H9 (cell line): ENCODE results near the gene DIP2C. TPM values are rescaled to one million over a fixed set of nuclear protein-coding genes. Genes with fewer than 3 reads are reported as not detected.

ENCODE experiments used
- DNase-seq: peaks from one replicate; pipeline ENCODE4 v3.0.0-alpha.2; 2017
- H2AFZ ChIP-seq: one replicate; pipeline ENCODE4 v1.6.1; 2013; ENCODE audit warnings: mild to moderate bottlenecking, low read length, control low read depth, moderate library complexity
- H2AK5ac ChIP-seq: 2 replicates; pipeline ENCODE4 v1.6.1; 2013; ENCODE audit warnings: low read length, control low read depth, mixed read lengths; ENCODE audit not compliant: insufficient read length
- H2BK120ac ChIP-seq: one replicate; pipeline ENCODE4 v1.6.1; 2013; ENCODE audit warnings: low read depth, mild to moderate bottlenecking, low read length, control low read depth, inconsistent platforms; ENCODE audit not compliant: poor library complexity, severe bottlenecking
- H2BK12ac ChIP-seq: 2 replicates; pipeline ENCODE4 v1.6.1; 2013; ENCODE audit warnings: low read length, control low read depth, mixed read lengths, low read depth; ENCODE audit not compliant: insufficient read length
- H2BK15ac ChIP-seq: 2 replicates; pipeline ENCODE4 v1.6.1; 2013; ENCODE audit warnings: low read depth, low read length, control low read depth
- H2BK20ac ChIP-seq: one replicate; pipeline ENCODE4 v1.6.1; 2013; ENCODE audit warnings: low read depth, mild to moderate bottlenecking, low read length, control low read depth, inconsistent platforms; ENCODE audit not compliant: poor library complexity, severe bottlenecking
- H2BK5ac ChIP-seq: 2 replicates; pipeline ENCODE4 v1.6.1; 2013; ENCODE audit warnings: low read length, control low read depth, mixed read lengths; ENCODE audit not compliant: insufficient read length
- H3K14ac ChIP-seq: 2 replicates; pipeline ENCODE4 v1.6.1; 2013; ENCODE audit warnings: low read length, control low read depth; ENCODE audit not compliant: insufficient read depth
- H3K18ac ChIP-seq: 2 replicates; pipeline ENCODE4 v1.6.1; 2013; ENCODE audit warnings: low read depth, mild to moderate bottlenecking, mixed read lengths, low read length, control low read depth; ENCODE audit not compliant: insufficient read length
- H3K23ac ChIP-seq: 2 replicates; pipeline ENCODE4 v1.6.1; 2013; ENCODE audit warnings: low read length, control low read depth, mixed read lengths, low read depth; ENCODE audit not compliant: insufficient read length
- H3K23me2 ChIP-seq: 2 replicates; pipeline ENCODE4 v1.6.1; 2013; ENCODE audit warnings: low read depth, mild to moderate bottlenecking, mixed read lengths, low read length, control low read depth; ENCODE audit not compliant: insufficient read length, poor library complexity, severe bottlenecking
- H3K27ac ChIP-seq: 2 replicates; pipeline ENCODE4 v1.5.1; 2013; ENCODE audit warnings: low read length, control low read depth, mixed read lengths, low read depth; ENCODE audit not compliant: insufficient read length
- H3K27me3 ChIP-seq: 2 replicates; pipeline ENCODE4 v1.6.1; 2013; ENCODE audit warnings: low read length, control low read depth, inconsistent platforms; ENCODE audit not compliant: insufficient read depth
- H3K4ac ChIP-seq: 2 replicates; pipeline ENCODE4 v1.6.1; 2013; ENCODE audit warnings: low read depth, mild to moderate bottlenecking, control low read depth, inconsistent platforms, low read length, moderate library complexity
- H3K4me1 ChIP-seq: 2 replicates; pipeline ENCODE4 v1.6.1; 2013; ENCODE audit warnings: low read length, control low read depth, inconsistent platforms; ENCODE audit not compliant: insufficient read depth
- H3K4me2 ChIP-seq: 2 replicates; pipeline ENCODE4 v1.6.1; 2013; ENCODE audit warnings: low read length, control low read depth, mixed read lengths; ENCODE audit not compliant: insufficient read length, insufficient read depth
- H3K56ac ChIP-seq: 2 replicates; pipeline ENCODE4 v1.6.1; 2013; ENCODE audit warnings: low read depth, mild to moderate bottlenecking, mixed read lengths, low read length, control low read depth; ENCODE audit not compliant: insufficient read length
- H3K79me1 ChIP-seq: 2 replicates; pipeline ENCODE4 v1.6.1; 2013; ENCODE audit warnings: low read depth, mild to moderate bottlenecking, moderate library complexity, low read length, control low read depth, inconsistent platforms; ENCODE audit not compliant: insufficient read depth, poor library complexity, severe bottlenecking
- H3K79me2 ChIP-seq: 2 replicates; pipeline ENCODE4 v1.6.1; 2013; ENCODE audit warnings: low read length, control low read depth, inconsistent platforms; ENCODE audit not compliant: insufficient read depth
- H3K9ac ChIP-seq: 2 replicates; pipeline ENCODE4 v1.6.1; 2013; ENCODE audit warnings: low read length, control low read depth, mixed read lengths; ENCODE audit not compliant: insufficient read length; ENCODE audit errors: extremely low read depth
- H3K9me3 ChIP-seq: one replicate; pipeline ENCODE4 v1.6.1; 2013; ENCODE audit warnings: low read depth, low read length, inconsistent platforms; ENCODE audit not compliant: control insufficient read depth
- H3T11ph ChIP-seq: one replicate; pipeline ENCODE4 v1.6.1; 2013; ENCODE audit warnings: mild to moderate bottlenecking, low read length, control low read depth, inconsistent platforms
- H4K20me1 ChIP-seq: one replicate; pipeline ENCODE4 v1.6.1; 2013; ENCODE audit not compliant: control insufficient read depth, insufficient read length, insufficient read depth
- H4K5ac ChIP-seq: 2 replicates; pipeline ENCODE4 v1.6.1; 2013; ENCODE audit warnings: low read depth, mild to moderate bottlenecking, mixed read lengths, low read length, control low read depth; ENCODE audit not compliant: insufficient read length
- H4K8ac ChIP-seq: replicated peaks from 2 replicates; pipeline ENCODE4 v1.6.1; 2013; ENCODE audit warnings: low read length, control low read depth, mixed read lengths, low read depth; ENCODE audit not compliant: insufficient read length
- H4K91ac ChIP-seq: 2 replicates; pipeline ENCODE4 v1.6.1; 2013; ENCODE audit warnings: low read depth, mild to moderate bottlenecking, moderate library complexity, mixed read lengths, low read length, control low read depth; ENCODE audit not compliant: insufficient read length
- H3K27ac Mint-ChIP-seq, 3 experiments: 2 replicates in 2 of 3; 3 replicates in 1 of 3; pipeline ENCODE4 v1.8.0; 2020 to 2021; ENCODE audit warnings: mixed read lengths in 3 of 3, mild to moderate bottlenecking in 1 of 3, moderate library complexity in 1 of 3
- H3K27me3 Mint-ChIP-seq: 2 replicates; pipeline ENCODE4 v1.8.0; 2021; ENCODE audit warnings: low read depth, mild to moderate bottlenecking, moderate library complexity, mixed read lengths
- H3K36me3 Mint-ChIP-seq, 3 experiments: 2 replicates in 2 of 3; 3 replicates in 1 of 3; pipeline ENCODE4 v1.8.0; 2020 to 2021; ENCODE audit warnings: low read depth in 3 of 3, mixed read lengths in 3 of 3; ENCODE audit not compliant: insufficient read depth in 1 of 3
- H3K4me1 Mint-ChIP-seq, 2 experiments: 2 replicates each; pipeline ENCODE4 v1.8.0; 2020; ENCODE audit warnings: mixed read lengths in 2 of 2
- H3K4me3 Mint-ChIP-seq, 2 experiments: 2 replicates in 1 of 2; 3 replicates in 1 of 2; pipeline ENCODE4 v1.8.0; 2020 to 2021; ENCODE audit warnings: mild to moderate bottlenecking in 2 of 2, mixed read lengths in 2 of 2, moderate library complexity in 1 of 2
- H3K9me3 Mint-ChIP-seq, 2 experiments: 2 replicates in 1 of 2; 3 replicates in 1 of 2; pipeline ENCODE4 v1.8.0; 2020; ENCODE audit warnings: mild to moderate bottlenecking in 2 of 2, mixed read lengths in 2 of 2, moderate library complexity in 1 of 2
- CTCF ChIP-seq: fragments of 200-600 bp; sonication (generic); conservative IDR thresholded peaks from 3 replicates; pipeline ENCODE4 v1.8.0; 2021; ENCODE audit warnings: antibody characterized with exemption, mild to moderate bottlenecking
- WGBS: extraction: QIAGEN DNeasy Blood & Tissue Kit; methylation state at CpG from one replicate; pipeline ENCODE4 v1.1.7; 2013; ENCODE audit warnings: missing lambda C conversion rate, low lambda C conversion rate, mixed read lengths; ENCODE audit not compliant: insufficient read length; ENCODE audit errors: extremely low coverage; 5-methylcytosine and 5-hydroxymethylcytosine counted together
- total RNA-seq: library from RNA; stranded (reverse); gene quantifications from 2 replicates; pipeline ENCODE4 v1.2.1, GENCODE V29; 2021

Gene DIP2C
- total RNA-seq, 1 experiment from 2014 or later: 7.9 TPM

GRCh38 chr10:441659-442058, 247.8 kb downstream of the DIP2C start:
- Histone ChIP-seq H3K27ac (no peak overlapping the region), H3K23ac (no peak overlapping the region), H3K56ac (no peak overlapping the region), H3K18ac (no peak overlapping the region), H3K23me2 (no peaks in the 10 kb centered on the region), H3K9ac (no peak overlapping the region), H4K5ac (no peak overlapping the region), H3K4ac (no peak overlapping the region), H3K4me2 (no peak overlapping the region), H2BK15ac (no peak overlapping the region), H2BK20ac (no peak overlapping the region), H2BK12ac (no peak overlapping the region), H2AK5ac (no peak overlapping the region), H3K4me1 (no peaks in the 10 kb centered on the region), H3K14ac (no peak overlapping the region), H2AFZ (no peak overlapping the region), H3K27me3 (no peaks in the 10 kb centered on the region), H3K79me1 (no peaks in the 10 kb centered on the region), H3K79me2 (no peaks in the 10 kb centered on the region), H4K20me1 (no peaks in the 10 kb centered on the region), H3T11ph (no peak overlapping the region), H3K9me3 (no peaks in the 10 kb centered on the region), H4K8ac (no peak overlapping the region), H4K91ac (no peak overlapping the region), H2BK120ac (no peak overlapping the region), H2BK5ac (no peak overlapping the region)
- Mint-ChIP-seq H3K4me3 (no peak overlapping the region), H3K27ac (no peak overlapping the region), H3K36me3 (peaks cover 8 to 15% (median 15%) of the 10 kb centered on the region in 3 experiments), H3K4me1 (no peaks in the 10 kb centered on the region), H3K9me3 (peaks cover 4 to 7% of the 10 kb centered on the region in 2 experiments), H3K27me3 (no peaks in the 10 kb centered on the region)
- no peak for TF ChIP-seq CTCF
- no CpG with 5 or more reads among the region's 6 CpGs for WGBS
- DNase-seq: no peak
